Subcutaneous abdominal adipose tissue (tissue), 5 donors: ENCODE data around the gene P2RX2.

Source experiments
- H3K27ac ChIP-seq: one replicate; pipeline ENCODE4 v1.7.0; 2013; ENCODE audit warnings: low read depth, mild to moderate bottlenecking, inconsistent platforms, low read length, moderate library complexity
- H3K27me3 ChIP-seq, 5 donors: one replicate each; pipeline ENCODE4 v1.7.0; 2013; ENCODE audit warnings: low read length in 5 of 5, inconsistent platforms in 1 of 5; ENCODE audit not compliant: control insufficient read depth in 5 of 5, insufficient read depth in 4 of 5
- H3K36me3 ChIP-seq, 5 donors: one replicate each; pipeline ENCODE4 v1.7.0; 2013; ENCODE audit warnings: low read length in 5 of 5; ENCODE audit not compliant: control insufficient read depth in 5 of 5, insufficient read depth in 5 of 5
- H3K4me1 ChIP-seq, 5 donors: one replicate each; pipeline ENCODE4 v1.7.0; 2013; ENCODE audit warnings: low read length in 5 of 5, mild to moderate bottlenecking in 3 of 5, moderate library complexity in 1 of 5; ENCODE audit not compliant: control insufficient read depth in 5 of 5, insufficient read depth in 5 of 5
- H3K4me3 ChIP-seq, 5 donors: one replicate each; pipeline ENCODE4 v1.7.0; 2013; ENCODE audit warnings: low read length in 5 of 5, low read depth in 1 of 5
- H3K9ac ChIP-seq, 5 donors: one replicate each; pipeline ENCODE4 v1.7.0; 2013; ENCODE audit warnings: low read length in 5 of 5, mild to moderate bottlenecking in 4 of 5, moderate library complexity in 3 of 5
- H3K9me3 ChIP-seq, 5 donors: one replicate each; pipeline ENCODE4 v1.7.0; 2013; ENCODE audit warnings: low read length in 5 of 5; ENCODE audit not compliant: control insufficient read depth in 5 of 5
- donor health status: healthy.
- donor health status: healthy.
- donor health status: healthy.
- donor health status: healthy.
- donor health status: healthy.

P2RX2 gene

GRCh38 chr12:132642846-132643835, 24.6 kb downstream of the P2RX2 start:
- Histone ChIP-seq H3K9ac (no peak overlapping the region), H3K36me3 (peaks cover 0 to 77% (median 64%) of the 10 kb centered on the region in 5 donors), H3K4me1 (peaks cover 3 to 8% (median 7%) of the 10 kb centered on the region in 5 donors), H3K4me3 (no peak overlapping the region), H3K9me3 (no peaks in the 10 kb centered on the region), H3K27me3 (no peaks in the 10 kb centered on the region), H3K27ac (no peak overlapping the region)

- Histone ChIP-seq H3K4me1 (no peaks in the 10 kb centered on the region), H3K4me3 (no peak overlapping the region), H3K9me3 (no peaks in the 10 kb centered on the region), H3K27me3 (no peaks in the 10 kb centered on the region), H3K36me3 (peaks cover 0 to 75% (median 61%) of the 10 kb centered on the region in 5 donors), H3K9ac (no peak overlapping the region), H3K27ac (no peak overlapping the region)
Observed at GRCh38 chr12:132646850-132647249, 28.3 kb downstream of the P2RX2 start.

GRCh38 chr12:132647858-132648257, 29.3 kb downstream of the P2RX2 start:
- no peaks in the 10 kb centered on the region for H3K27me3 ChIP-seq
- H3K4me3 ChIP-seq = no peak overlapping the region
- no peak overlapping the region for H3K9ac ChIP-seq
- H3K36me3 ChIP-seq = peaks cover 0 to 73% (median 56%) of the 10 kb centered on the region in 5 donors
- H3K4me1 ChIP-seq = no peaks in the 10 kb centered on the region
- H3K27ac ChIP-seq = no peak overlapping the region
- no peaks in the 10 kb centered on the region for H3K9me3 ChIP-seq

- no peaks in the 10 kb centered on the region for H3K4me1 ChIP-seq
- H3K27me3 ChIP-seq = no peaks in the 10 kb centered on the region
- H3K4me3 ChIP-seq = no peak overlapping the region
- no peaks in the 10 kb centered on the region for H3K9me3 ChIP-seq
- no peak overlapping the region for H3K9ac ChIP-seq
- no peak overlapping the region for H3K27ac ChIP-seq
- H3K36me3 ChIP-seq = peaks cover 3 to 73% (median 53%) of the 10 kb centered on the region in 5 donors
Observed at GRCh38 chr12:132648616-132649225, 30.1 kb downstream of the P2RX2 start.

GRCh38 chr12:132649226-132649945, 30.8 kb downstream of the P2RX2 start:
- Histone ChIP-seq H3K36me3 (peaks cover 5 to 70% (median 50%) of the 10 kb centered on the region in 5 donors), H3K27ac (no peak overlapping the region), H3K9ac (no peak overlapping the region)

GRCh38 chr12:132651444-132652100, 33.0 kb downstream of the P2RX2 start:
- Histone ChIP-seq H3K4me3 (no peak overlapping the region), H3K9ac (no peak overlapping the region), H3K9me3 (no peaks in the 10 kb centered on the region), H3K27ac (no peak overlapping the region), H3K36me3 (peaks cover 5 to 77% (median 54%) of the 10 kb centered on the region in 5 donors), H3K4me1 (no peaks in the 10 kb centered on the region), H3K27me3 (no peaks in the 10 kb centered on the region)

More at GRCh38 chr12:132649226-132649945, 30.8 kb downstream of the P2RX2 start:
- Histone ChIP-seq H3K27me3 (no peaks in the 10 kb centered on the region), H3K4me1 (no peaks in the 10 kb centered on the region), H3K4me3 (no peak overlapping the region), H3K9me3 (no peaks in the 10 kb centered on the region)

- Histone ChIP-seq H3K9me3 (no peaks in the 10 kb centered on the region), H3K4me1 (peaks cover 0 to 4% (median 0%) of the 10 kb centered on the region in 5 donors), H3K27me3 (no peaks in the 10 kb centered on the region), H3K36me3 (peaks cover 18 to 82% (median 58%) of the 10 kb centered on the region in 5 donors), H3K27ac (no peak overlapping the region), H3K4me3 (no peak overlapping the region), H3K9ac (no peak overlapping the region)
Observed at GRCh38 chr12:132653567-132654290, 35.2 kb downstream of the P2RX2 start.

GRCh38 chr12:132657004-132657727, 38.6 kb downstream of the P2RX2 start:
- Histone ChIP-seq H3K9me3 (no peaks in the 10 kb centered on the region), H3K4me1 (peaks cover 2 to 18% (median 4%) of the 10 kb centered on the region in 5 donors), H3K27me3 (no peaks in the 10 kb centered on the region), H3K36me3 (peaks cover 20 to 91% (median 73%) of the 10 kb centered on the region in 5 donors), H3K27ac (no peak overlapping the region), H3K9ac (no peak overlapping the region), H3K4me3 (no peak overlapping the region)
